ENCODE data around the gene STON2. TPM values are rescaled to one million over a fixed set of nuclear protein-coding genes. Genes with fewer than 3 reads are reported as not detected.

STON2 gene
- total and polyA plus RNA-seq, 4 donors = 3.1 to 27.6 (median 15.2) TPM

GRCh38 chr14:81286574-81287370, 113.4 kb downstream of the STON2 start:
- no peak for TF ChIP-seq CTCF (IDR thresholded peaks at IDR 0.05; ENCODE audit: control extremely low read depth, extremely low read depth)
- WGBS, 2 donors = 76 to 85% methylated on average over 8 of the region's 8 CpGs
- H3K9me3 ChIP-seq (ENCODE audit: control insufficient read depth in 4 of 4, insufficient read depth in 3 of 4, low read length in 3 of 4) = no peaks in the 10 kb centered on the region
- ATAC-seq (ENCODE audit: insufficient read depth, low FRiP score) = no peak
- H3K27ac ChIP-seq (ENCODE audit: low read depth in 1 of 2, low read length in 1 of 2) = no peak overlapping the region
- H3K36me3 ChIP-seq (ENCODE audit: control insufficient read depth in 4 of 4, insufficient read depth in 4 of 4, low read length in 4 of 4) = no peaks in the 10 kb centered on the region
- H3K27me3 ChIP-seq (ENCODE audit: control insufficient read depth in 3 of 3, insufficient read depth in 3 of 3, low read length in 2 of 3) = peaks cover 0 to 2% (median 0%) of the 10 kb centered on the region in 3 donors
- no peak overlapping the region for H3K4me3 ChIP-seq
- H3K9ac ChIP-seq (ENCODE audit: insufficient read depth in 1 of 2, low read length in 2 of 2) = no peak overlapping the region
- H3K4me1 ChIP-seq (ENCODE audit: control insufficient read depth in 5 of 5, insufficient read depth in 5 of 5, low read length in 5 of 5) = no peaks in the 10 kb centered on the region
- DNase-seq = no peak

GRCh38 chr14:81285245-81285644, 114.9 kb downstream of the STON2 start:
- H3K36me3 ChIP-seq (ENCODE audit: control insufficient read depth in 4 of 4, insufficient read depth in 4 of 4, low read length in 4 of 4) = no peaks in the 10 kb centered on the region
- ATAC-seq (ENCODE audit: insufficient read depth, low FRiP score) (no peak), DNase-seq (no peak)
- TF ChIP-seq CTCF (IDR thresholded peaks at IDR 0.05; ENCODE audit: control extremely low read depth, extremely low read depth) = no peak
- H3K27ac ChIP-seq (ENCODE audit: low read depth in 1 of 2, low read length in 1 of 2) = no peak overlapping the region
- no peaks in the 10 kb centered on the region for H3K9me3 ChIP-seq (ENCODE audit: control insufficient read depth in 4 of 4, insufficient read depth in 3 of 4, low read length in 3 of 4)
- no peak overlapping the region for H3K4me3 ChIP-seq
- WGBS, 2 donors = 86 to 92% methylated on average over 2 of the region's 2 CpGs
- no peak overlapping the region for H3K9ac ChIP-seq (ENCODE audit: insufficient read depth in 1 of 2, low read length in 2 of 2)
- H3K27me3 ChIP-seq (ENCODE audit: control insufficient read depth in 3 of 3, insufficient read depth in 3 of 3, low read length in 2 of 3) = no peaks in the 10 kb centered on the region
- no peaks in the 10 kb centered on the region for H3K4me1 ChIP-seq (ENCODE audit: control insufficient read depth in 5 of 5, insufficient read depth in 5 of 5, low read length in 5 of 5)

GRCh38 chr14:81281332-81281731, 118.8 kb downstream of the STON2 start:
- WGBS, 2 donors = 97 to 100% methylated on average over 1 of the region's 1 CpG
- H3K9me3 ChIP-seq (ENCODE audit: control insufficient read depth in 4 of 4, insufficient read depth in 3 of 4, low read length in 3 of 4) = peaks cover 0 to 2% (median 0%) of the 10 kb centered on the region in 4 donors
- DNase-seq (no peak), ATAC-seq (ENCODE audit: insufficient read depth, low FRiP score) (no peak)
- no peaks in the 10 kb centered on the region for H3K27me3 ChIP-seq (ENCODE audit: control insufficient read depth in 3 of 3, insufficient read depth in 3 of 3, low read length in 2 of 3)
- H3K4me1 ChIP-seq (ENCODE audit: control insufficient read depth in 5 of 5, insufficient read depth in 5 of 5, low read length in 5 of 5) = no peaks in the 10 kb centered on the region
- no peak overlapping the region for H3K9ac ChIP-seq (ENCODE audit: insufficient read depth in 1 of 2, low read length in 2 of 2)
- no peak for TF ChIP-seq CTCF (IDR thresholded peaks at IDR 0.05; ENCODE audit: control extremely low read depth, extremely low read depth)
- H3K4me3 ChIP-seq = no peak overlapping the region
- H3K36me3 ChIP-seq (ENCODE audit: control insufficient read depth in 4 of 4, insufficient read depth in 4 of 4, low read length in 4 of 4) = no peaks in the 10 kb centered on the region
- H3K27ac ChIP-seq (ENCODE audit: low read depth in 1 of 2, low read length in 1 of 2) = no peak overlapping the region
